Natural killer cell treated with Interleukin-12 subunit alpha and Interleukin-12 subunit beta and Interleukin-15 and Interleukin-18, amount 100 ng/mL, for 72 hours (primary cell): ENCODE measurements around the gene SLC23A2. TPM values are rescaled to one million over a fixed set of nuclear protein-coding genes. Genes with fewer than 3 reads are reported as not detected.
A peak's percentile ranks its signal among the peaks of the same experiment; 100 is the strongest.
"Not testable (repeated sequence)": the region's sequence is repeated elsewhere in the genome, so short reads cannot be mapped to it uniquely, and the experiment has no call there.

ENCODE experiments used
- ATAC-seq, 2 donors: fragments of 150-1000 bp; cut with Tn5 transposase in 1 of 2; sonication (Bioruptor Pico), chemical (Tn5 transposase) in 1 of 2; 2 replicates each; pipeline ENCODE4 v1.10.0; 2021
- DNase-seq: peaks from one replicate; pipeline ENCODE4 v3.0.0; 2022; ENCODE audit warnings: low spot score
- H3K27ac Mint-ChIP-seq, 2 donors: 1 replicate in 1 of 2; 2 replicates in 1 of 2; pipeline ENCODE4 v1.8.0; 2022; ENCODE audit warnings: mixed read lengths in 2 of 2, mild to moderate bottlenecking in 1 of 2, moderate library complexity in 1 of 2
- H3K27me3 Mint-ChIP-seq, 2 donors: 1 replicate in 1 of 2; 2 replicates in 1 of 2; pipeline ENCODE4 v1.8.0; 2022; ENCODE audit warnings: mixed read lengths in 2 of 2
- H3K36me3 Mint-ChIP-seq: one replicate; pipeline ENCODE4 v1.8.0; 2022; ENCODE audit warnings: mixed read lengths
- H3K4me1 Mint-ChIP-seq, 2 donors: 1 replicate in 1 of 2; 2 replicates in 1 of 2; pipeline ENCODE4 v1.8.0; 2022; ENCODE audit warnings: low read depth in 2 of 2, mixed read lengths in 2 of 2, mild to moderate bottlenecking in 1 of 2
- H3K4me3 Mint-ChIP-seq: one replicate; pipeline ENCODE4 v1.8.0; 2022; ENCODE audit warnings: mixed read lengths
- H3K9me3 Mint-ChIP-seq: 2 replicates; pipeline ENCODE4 v1.8.0; 2022; ENCODE audit warnings: mixed read lengths
- total RNA-seq, 2 donors: library from RNA; stranded (reverse); gene quantifications; one replicate each; pipeline ENCODE4 v1.2.3, GENCODE V29; 2022

SLC23A2 gene
- 10 to 100 TPM; 18.6 to 32.9 TPM for total RNA-seq

DNA sequence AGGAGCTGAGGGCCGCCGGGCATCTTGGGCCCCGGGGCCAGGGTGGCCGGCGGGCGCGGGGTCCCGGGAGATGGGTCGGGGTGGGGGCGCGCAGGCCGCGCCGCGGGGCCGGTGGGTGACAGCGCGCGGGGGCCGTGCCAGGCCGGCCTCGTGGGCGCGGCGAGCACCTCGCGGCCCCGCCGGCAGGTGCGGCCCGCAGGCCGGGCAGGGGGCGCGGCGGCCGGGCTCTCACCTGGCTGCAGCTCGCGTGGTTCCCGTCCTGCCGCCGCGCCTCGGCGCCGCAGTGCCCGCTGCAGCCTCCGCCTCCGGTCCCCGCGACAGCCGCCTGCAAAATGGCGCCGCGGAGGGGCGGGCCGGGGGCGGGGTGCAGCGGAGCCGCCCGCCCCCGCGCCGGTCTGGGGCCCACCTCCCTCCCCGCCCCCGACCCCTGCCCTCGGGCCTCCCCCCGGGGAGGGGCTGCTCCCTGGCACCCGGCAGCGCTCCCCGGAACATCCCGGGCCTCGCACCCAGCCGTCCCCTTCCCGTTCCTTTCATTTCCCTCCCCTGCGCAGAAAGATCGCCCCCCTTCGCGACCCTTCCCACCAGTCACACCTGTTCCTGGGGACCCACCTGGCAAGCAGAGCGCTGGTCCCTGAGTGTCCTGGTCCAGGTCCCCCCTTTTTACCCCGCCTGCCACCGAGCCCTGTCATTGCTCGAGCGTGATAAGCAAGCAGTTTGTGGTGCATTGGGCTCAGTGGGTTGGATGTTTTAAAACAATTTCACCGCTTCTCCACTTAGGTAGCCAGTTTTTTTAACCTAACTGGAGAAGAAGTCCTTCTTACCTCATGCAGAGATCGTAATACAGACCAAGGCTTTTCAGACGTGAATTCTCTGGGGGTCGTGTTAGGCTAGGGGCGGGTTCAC, at the start of gene SLC23A2:
SLC23A2 (minus strand) TSS at position 337 of the 903 bp plus-strand sequence. CDS start 68,948 bp downstream, outside the sequence.
- Mint-ChIP-seq H3K4me3 (peak within 1 kb of the TSS; percentile 97), H3K27me3 (no peaks in the 10 kb centered on the region), H3K27ac (peak within 1 kb of the TSS; percentile 61 to 92), H3K4me1 (peaks cover 20 to 28% of the 10 kb centered on the region in 2 donors), H3K36me3 (no peaks in the 10 kb centered on the region), H3K9me3 (no peaks in the 10 kb centered on the region)
- peak; percentile 89 to 90 for ATAC-seq
- peak; percentile 63 for DNase-seq

DNA sequence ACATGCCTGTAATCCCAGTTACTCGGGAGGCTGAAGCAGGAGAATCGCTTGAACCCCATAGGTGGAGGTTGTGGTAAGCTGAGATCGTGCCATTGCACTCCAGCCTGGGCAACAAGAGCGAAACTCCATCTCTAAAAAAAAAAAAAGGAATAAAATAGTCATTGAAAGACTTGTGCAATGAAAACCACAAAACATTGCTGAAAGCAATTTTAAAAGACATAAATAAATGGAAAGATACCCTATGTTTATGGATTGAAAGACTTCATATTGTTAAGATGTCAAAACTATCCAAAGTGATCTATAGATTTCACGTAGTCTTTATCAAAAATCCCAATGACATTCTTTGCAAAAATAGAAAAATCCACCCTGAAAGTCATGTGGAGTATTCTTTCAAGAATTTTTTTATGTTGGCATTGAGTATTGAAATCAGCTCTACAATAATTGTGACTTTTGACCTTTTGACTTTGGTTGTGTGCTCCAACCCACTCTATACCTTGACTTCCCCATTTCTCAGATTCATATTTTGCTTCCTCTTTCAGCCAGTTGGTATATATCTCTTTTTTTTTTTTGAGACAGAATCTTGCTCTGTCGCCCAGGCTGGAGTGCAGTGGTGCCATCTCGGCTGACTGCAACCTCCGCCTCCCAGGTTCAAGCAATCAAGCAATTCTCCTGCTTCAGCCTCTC, 45.5 kb upstream of the SLC23A2 start:
- H3K9me3 Mint-ChIP-seq, result no peaks in the 10 kb centered on the region
- no peak for ATAC-seq
- H3K27me3 Mint-ChIP-seq, result peaks cover 0 to 2% of the 10 kb centered on the region in 2 donors
- no peak for DNase-seq
- no peak overlapping the region for H3K4me3 Mint-ChIP-seq
- H3K36me3 Mint-ChIP-seq, result no peaks in the 10 kb centered on the region
- H3K27ac Mint-ChIP-seq, result no peak overlapping the region
- H3K4me1 Mint-ChIP-seq, result no peaks in the 10 kb centered on the region

DNA sequence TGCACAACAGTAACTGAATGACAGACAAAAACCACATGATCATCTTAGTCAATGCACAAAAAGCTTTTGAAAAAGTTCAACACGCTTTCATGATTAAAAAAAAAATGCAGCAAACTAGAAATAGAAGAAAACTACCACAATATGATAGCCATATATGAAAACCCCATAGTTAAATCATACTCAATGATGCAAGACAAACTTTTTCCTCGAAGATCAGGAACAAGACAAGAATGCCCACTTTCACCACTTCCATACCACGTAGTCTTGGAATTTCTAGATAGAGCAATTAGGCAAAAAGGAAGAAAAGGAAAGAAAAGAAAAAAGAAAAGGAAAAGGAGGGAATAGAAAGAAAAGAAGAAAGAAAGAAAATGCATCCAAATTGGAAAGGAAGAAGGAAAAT, 44.6 kb upstream of the SLC23A2 start:
- no peaks in the 10 kb centered on the region for H3K4me1 Mint-ChIP-seq
- H3K36me3 Mint-ChIP-seq, result no peaks in the 10 kb centered on the region
- H3K27ac Mint-ChIP-seq, result no peak overlapping the region
- ATAC-seq (no peak), DNase-seq (no peak)
- H3K9me3 Mint-ChIP-seq, result no peaks in the 10 kb centered on the region
- peaks cover 0 to 2% of the 10 kb centered on the region in 2 donors for H3K27me3 Mint-ChIP-seq
- no peak overlapping the region for H3K4me3 Mint-ChIP-seq

DNA sequence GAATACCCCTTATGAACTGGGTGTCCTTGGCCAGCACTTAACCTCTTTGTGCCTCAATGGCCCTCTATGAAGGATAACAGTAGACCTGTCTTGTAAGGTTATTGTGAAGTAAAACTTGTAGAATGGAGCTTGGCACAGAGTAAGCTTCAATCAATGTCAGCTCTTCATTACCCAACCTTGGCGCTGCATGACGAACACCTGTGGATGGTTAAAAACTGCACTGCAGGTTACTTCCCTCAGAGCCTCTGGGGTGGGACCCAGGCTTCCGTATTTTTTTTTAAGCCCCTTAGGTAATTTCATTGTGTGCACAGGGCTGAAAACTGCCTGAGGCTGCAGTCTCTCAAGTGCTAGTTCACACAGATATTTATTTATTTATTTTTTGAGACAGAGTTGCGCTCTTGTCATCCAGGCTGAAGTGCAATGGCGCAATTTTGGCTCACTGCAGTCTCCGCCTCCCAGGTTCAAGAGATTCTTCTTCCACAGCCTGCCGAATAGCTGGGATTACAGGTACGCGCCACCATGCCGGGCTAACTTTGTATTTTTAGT, 42.8 kb upstream of the SLC23A2 start:
- H3K27ac Mint-ChIP-seq, result no peak overlapping the region
- peaks cover 9 to 12% of the 10 kb centered on the region in 2 donors for H3K4me1 Mint-ChIP-seq
- no peaks in the 10 kb centered on the region for H3K9me3 Mint-ChIP-seq
- H3K27me3 Mint-ChIP-seq, result peaks cover 0 to 2% of the 10 kb centered on the region in 2 donors
- ATAC-seq, result no peak
- no peak for DNase-seq
- H3K36me3 Mint-ChIP-seq, result no peaks in the 10 kb centered on the region
- no peak overlapping the region for H3K4me3 Mint-ChIP-seq

DNA sequence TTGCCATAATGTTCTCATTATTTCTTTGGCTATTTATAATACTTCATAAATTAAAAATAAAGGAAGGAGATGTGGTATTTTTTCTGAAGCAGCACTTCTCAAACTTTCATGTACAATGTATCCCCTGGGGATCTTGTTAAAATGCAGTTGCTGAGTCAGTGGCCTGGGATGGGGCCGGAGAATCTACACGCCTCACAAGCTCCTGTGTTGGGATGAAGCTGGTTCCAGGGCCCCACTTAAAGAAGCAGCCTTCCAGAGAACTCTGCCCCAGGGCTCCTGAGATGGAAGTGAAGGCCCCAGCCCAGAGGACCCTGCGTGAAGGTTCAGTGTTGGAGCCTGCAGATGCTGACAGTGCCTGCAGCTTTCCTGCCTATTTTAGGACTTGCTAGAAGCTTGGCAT, 40.1 kb upstream of the SLC23A2 start:
- H3K4me1 Mint-ChIP-seq, result peaks cover 15 to 24% of the 10 kb centered on the region in 2 donors
- H3K4me3 Mint-ChIP-seq, result no peak overlapping the region
- no peak for DNase-seq
- H3K36me3 Mint-ChIP-seq, result no peaks in the 10 kb centered on the region
- H3K27ac Mint-ChIP-seq, result no peak overlapping the region
- no peak for ATAC-seq
- peaks cover 0 to 2% of the 10 kb centered on the region in 2 donors for H3K27me3 Mint-ChIP-seq
- no peaks in the 10 kb centered on the region for H3K9me3 Mint-ChIP-seq

DNA sequence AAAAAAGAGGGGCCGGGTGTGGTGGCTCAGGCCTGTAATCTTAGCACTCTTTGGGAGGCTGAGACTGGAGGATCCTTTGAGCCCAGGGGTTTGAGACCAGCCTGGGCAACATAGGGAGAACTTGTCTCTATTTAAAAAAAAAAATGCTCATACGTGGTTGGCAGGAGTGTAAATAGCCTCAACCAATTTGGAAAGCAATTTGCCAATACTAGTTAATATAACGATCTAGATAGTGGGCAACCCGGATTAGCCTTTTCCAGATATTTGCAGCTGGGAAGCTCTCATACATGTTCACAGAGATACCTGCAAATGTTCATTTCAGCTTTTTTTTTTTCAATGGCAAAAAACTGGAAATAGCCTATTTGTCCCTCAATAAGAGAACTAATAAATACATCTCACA, 39.0 kb upstream of the SLC23A2 start:
- Mint-ChIP-seq H3K9me3 (no peaks in the 10 kb centered on the region), H3K27ac (no peak overlapping the region), H3K27me3 (no peaks in the 10 kb centered on the region), H3K4me3 (no peak overlapping the region), H3K36me3 (no peaks in the 10 kb centered on the region), H3K4me1 (peaks cover 15 to 24% of the 10 kb centered on the region in 2 donors)
- DNase-seq (no peak), ATAC-seq (no peak)

DNA sequence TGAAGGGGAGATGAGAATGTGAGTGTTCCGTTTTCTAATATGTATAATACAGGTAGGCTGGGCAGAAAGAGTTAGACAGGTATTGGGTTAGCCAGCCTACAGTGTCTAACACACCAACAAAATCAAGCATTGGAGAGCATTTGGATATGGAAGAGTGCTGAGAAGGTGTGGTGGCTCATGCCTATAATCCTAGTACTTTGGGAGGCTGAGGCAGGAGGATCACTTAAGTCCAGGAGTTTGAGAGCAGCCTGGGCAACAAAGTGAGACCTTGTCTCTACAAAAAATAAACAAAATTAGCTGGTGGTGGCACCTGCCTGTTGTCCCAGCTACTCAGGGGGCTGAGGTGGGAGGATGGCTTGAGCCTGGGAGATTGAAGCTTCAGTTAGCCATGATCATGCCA, 38.6 kb upstream of the SLC23A2 start:
- DNase-seq (no peak), ATAC-seq (no peak)
- no peaks in the 10 kb centered on the region for H3K27me3 Mint-ChIP-seq
- H3K27ac Mint-ChIP-seq, result no peak overlapping the region
- no peaks in the 10 kb centered on the region for H3K36me3 Mint-ChIP-seq
- H3K4me3 Mint-ChIP-seq, result peak overlapping the region; percentile 82
- H3K4me1 Mint-ChIP-seq, result peaks cover 15 to 24% of the 10 kb centered on the region in 2 donors
- no peaks in the 10 kb centered on the region for H3K9me3 Mint-ChIP-seq

DNA sequence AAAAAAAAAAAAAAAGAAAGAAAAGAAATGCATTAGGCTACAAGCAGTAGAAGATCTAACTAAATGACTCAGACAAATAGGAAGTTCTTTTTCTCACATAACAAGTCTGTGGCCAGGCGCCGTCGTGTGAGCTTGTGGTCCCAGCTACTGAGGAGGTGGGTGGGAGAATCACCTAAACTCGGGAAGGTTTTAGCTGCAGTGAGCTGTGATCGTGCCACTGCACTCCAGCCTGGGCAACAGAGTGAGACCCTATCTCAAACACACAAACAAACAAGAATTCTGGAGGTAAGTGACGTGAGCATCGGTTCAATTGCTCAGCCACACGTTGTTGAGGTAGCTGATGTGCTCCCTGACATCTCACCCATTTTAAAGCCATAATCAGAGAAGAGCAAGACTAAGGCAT, 37.9 kb upstream of the SLC23A2 start:
- H3K4me3 Mint-ChIP-seq, result peak overlapping the region; percentile 82
- no peaks in the 10 kb centered on the region for H3K27me3 Mint-ChIP-seq
- H3K4me1 Mint-ChIP-seq, result peaks cover 15 to 24% of the 10 kb centered on the region in 2 donors
- H3K36me3 Mint-ChIP-seq, result no peaks in the 10 kb centered on the region
- ATAC-seq (peak; percentile 91 to 94), DNase-seq (peak; percentile 79)
- H3K9me3 Mint-ChIP-seq, result no peaks in the 10 kb centered on the region
- H3K27ac Mint-ChIP-seq, result peak overlapping the region in 1 of 2 donors; percentile 56

DNA sequence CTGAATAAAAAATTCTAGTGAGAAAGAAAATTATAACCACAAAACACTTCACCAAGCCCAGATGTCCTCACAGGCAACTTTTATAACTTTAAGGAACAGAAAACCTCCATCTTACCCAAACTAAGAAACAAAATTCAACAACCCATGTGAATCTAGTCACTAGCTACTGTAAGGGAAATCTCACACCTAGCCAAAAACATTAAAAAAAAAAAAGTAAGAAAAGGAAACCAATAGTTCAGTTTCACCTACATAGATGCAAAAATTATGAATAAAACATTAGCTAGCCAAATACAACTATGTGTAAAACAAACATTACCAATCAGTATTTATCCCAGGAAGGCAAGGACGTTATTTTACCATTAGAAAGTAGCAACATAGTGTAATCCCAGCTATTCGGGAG, 35.5 kb upstream of the SLC23A2 start:
- H3K27me3 Mint-ChIP-seq, result no peaks in the 10 kb centered on the region
- no peaks in the 10 kb centered on the region for H3K36me3 Mint-ChIP-seq
- DNase-seq, result no peak
- no peaks in the 10 kb centered on the region for H3K9me3 Mint-ChIP-seq
- H3K4me3 Mint-ChIP-seq, result no peak overlapping the region
- ATAC-seq, result no peak
- H3K4me1 Mint-ChIP-seq, result peaks cover 15 to 24% of the 10 kb centered on the region in 2 donors
- peak overlapping the region in 1 of 2 donors; percentile 66 for H3K27ac Mint-ChIP-seq

DNA sequence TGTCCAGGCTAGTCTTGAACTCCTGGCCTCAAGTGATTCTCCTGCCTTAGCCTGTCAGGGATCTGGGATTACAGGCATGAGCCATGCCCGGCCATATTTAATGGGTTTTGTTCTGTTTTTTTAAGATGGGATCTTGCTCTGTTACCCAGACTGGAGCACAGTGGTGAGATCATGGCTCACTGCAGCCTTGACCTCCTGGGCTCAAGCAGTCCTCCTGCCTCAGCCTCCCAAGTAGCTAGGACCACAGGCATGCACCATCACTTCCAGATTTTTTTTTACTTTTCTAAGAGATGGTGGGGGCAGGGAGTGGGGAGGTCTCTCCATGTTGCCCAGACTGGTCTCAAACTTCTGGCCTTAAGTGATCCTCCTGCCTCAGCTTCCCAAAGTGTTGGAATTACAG, 34.2 kb upstream of the SLC23A2 start:
- ATAC-seq, H3K27ac Mint-ChIP-seq: not testable (repeated sequence)

DNA sequence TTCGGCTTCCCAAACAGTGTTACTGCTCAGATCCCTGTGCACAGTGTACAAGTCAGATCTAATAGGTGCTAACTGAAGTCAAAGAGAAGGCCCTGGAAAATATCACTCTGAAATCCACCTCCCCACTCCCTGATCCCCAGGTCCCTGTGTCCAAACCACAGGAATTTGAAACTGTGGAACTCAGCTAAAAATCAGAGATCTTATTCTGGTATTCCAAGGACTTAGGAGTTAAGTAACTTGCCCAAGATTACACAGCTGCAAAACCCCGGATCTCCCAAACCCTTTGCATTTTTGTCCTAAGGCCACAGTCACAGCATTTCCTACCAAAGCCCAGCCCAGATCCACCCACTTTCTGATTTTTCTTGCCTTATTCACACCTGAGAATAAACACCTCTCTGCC, 32.3 kb upstream of the SLC23A2 start:
- DNase-seq (no peak), ATAC-seq (no peak)
- Mint-ChIP-seq H3K9me3 (no peaks in the 10 kb centered on the region), H3K27me3 (no peaks in the 10 kb centered on the region), H3K36me3 (no peaks in the 10 kb centered on the region), H3K4me1 (peaks cover 5 to 10% of the 10 kb centered on the region in 2 donors), H3K4me3 (no peak overlapping the region), H3K27ac (no peak overlapping the region)

More for the DNA sequence above, 34.2 kb upstream of the SLC23A2 start:
- H3K36me3 Mint-ChIP-seq, H3K4me3 Mint-ChIP-seq, DNase-seq, H3K9me3 Mint-ChIP-seq, H3K27me3 Mint-ChIP-seq: not testable (repeated sequence)
- H3K4me1 Mint-ChIP-seq, result peaks cover 15 to 21% of the 10 kb centered on the region in 2 donors

DNA sequence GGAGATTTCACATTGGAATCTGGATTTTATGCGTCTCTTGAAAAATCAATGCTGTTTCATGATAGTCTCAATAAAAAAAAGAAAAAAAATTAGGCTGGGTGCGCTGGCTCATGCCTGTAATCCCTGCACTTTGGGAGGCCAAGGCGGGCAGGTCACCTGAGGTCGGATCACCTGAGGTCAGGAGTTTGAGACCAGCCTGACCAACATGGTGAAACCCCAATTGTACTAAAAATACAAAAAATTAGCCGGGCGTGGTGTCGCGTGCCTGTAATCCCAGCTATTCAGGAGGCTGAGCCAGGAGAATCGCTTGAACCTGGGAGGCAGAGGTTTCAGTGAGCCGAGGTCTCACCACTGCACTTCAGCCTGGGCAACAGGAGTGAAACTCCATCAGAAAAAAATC, 30.4 kb upstream of the SLC23A2 start:
- H3K4me3 Mint-ChIP-seq, H3K4me1 Mint-ChIP-seq, ATAC-seq, DNase-seq, H3K27me3 Mint-ChIP-seq, H3K36me3 Mint-ChIP-seq, H3K9me3 Mint-ChIP-seq, H3K27ac Mint-ChIP-seq: not testable (repeated sequence)

DNA sequence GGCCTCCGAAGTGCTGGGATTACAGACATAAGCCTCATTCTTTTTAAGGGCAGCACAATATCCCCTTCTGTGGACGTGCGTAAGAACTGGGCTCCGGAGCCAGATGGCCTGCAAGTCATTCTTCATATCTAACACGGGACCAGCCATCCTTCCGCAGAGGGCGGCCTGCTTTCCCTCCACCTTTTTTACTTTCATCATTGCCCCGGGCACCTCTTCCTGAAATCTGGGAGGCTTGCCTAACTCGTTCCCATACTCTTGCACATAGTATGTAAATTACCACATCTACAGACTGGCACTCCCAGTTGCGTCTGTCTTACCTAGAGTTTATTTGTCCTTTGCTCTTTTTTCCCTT, 29.9 kb upstream of the SLC23A2 start:
- DNase-seq (no peak), ATAC-seq (no peak)
- Mint-ChIP-seq H3K27me3 (no peaks in the 10 kb centered on the region), H3K4me1 (no peaks in the 10 kb centered on the region), H3K9me3 (no peaks in the 10 kb centered on the region), H3K27ac (no peak overlapping the region), H3K4me3 (no peak overlapping the region), H3K36me3 (no peaks in the 10 kb centered on the region)
